Colonic mucosa (tissue), 4 donors: ENCODE measurements around the gene NEB. TPM values are rescaled to one million over a fixed set of nuclear protein-coding genes. Genes with fewer than 3 reads are reported as not detected.
"Not testable (repeated sequence)": the region's sequence is repeated elsewhere in the genome, so short reads cannot be mapped to it uniquely, and the experiment has no call there.

Source experiments
- DNase-seq: peaks from one replicate; pipeline ENCODE4 v3.0.0-alpha.2; 2020
- H3K27ac ChIP-seq: fragments of 200-600 bp; one replicate; pipeline ENCODE4 v1.8.0; 2021
- H3K27me3 ChIP-seq: fragments of 200-600 bp; one replicate; pipeline ENCODE4 v1.8.0; 2021
- H3K36me3 ChIP-seq: fragments of 200-600 bp; one replicate; pipeline ENCODE4 v1.8.0; 2021
- H3K4me1 ChIP-seq: fragments of 200-600 bp; one replicate; pipeline ENCODE4 v1.8.0; 2021; ENCODE audit warnings: mild to moderate bottlenecking
- H3K4me3 ChIP-seq: fragments of 200-600 bp; one replicate; pipeline ENCODE4 v1.8.0; 2021
- H3K9ac ChIP-seq, 2 donors: one replicate each; pipeline ENCODE4 v1.7.0; 2013; ENCODE audit warnings: control low read depth in 2 of 2, low read depth in 2 of 2, low read length in 2 of 2
- H3K9me3 ChIP-seq: fragments of 200-600 bp; one replicate; pipeline ENCODE4 v1.8.0; 2021
- CTCF ChIP-seq: fragments of 200-600 bp; IDR thresholded peaks from one replicate; pipeline ENCODE4 v1.8.0; 2022; ENCODE audit warnings: antibody characterized with exemption, mild to moderate bottlenecking
- intact Hi-C: fragments of 100-400 bp; cut with DNase I; formaldehyde crosslinking; loops from one replicate; pipeline ENCODE4 v1.14.1; 2022
- total RNA-seq, 2 donors: library from RNA; stranded (reverse); fragmentation: NEBNext Ultra II Directional in 1 of 2; extraction: Animal tissue kit (Norgen Biotek cat#: 25700) in 1 of 2; gene quantifications; one replicate each; pipeline ENCODE4 v1.2.1, GENCODE V29; 2021
- donor health status: healthy.
- donor health status: DM: no; HTN: no; CAD: no.
- donor health status: DM: no; HTN: no; CAD: no.

NEB gene
- total RNA-seq, 2 donors from 2014 or later = 0.89 to 1.0 TPM

GRCh38 chr2:151716721-151717120 lies 17.6 kb downstream of the NEB start:
- no peak overlapping the region for H3K9ac ChIP-seq
- H3K4me1 ChIP-seq = no peaks in the 10 kb centered on the region
- no peak overlapping the region for H3K4me3 ChIP-seq
- H3K27me3 ChIP-seq = no peaks in the 10 kb centered on the region
- intact Hi-C loops = no loop called here
- no peaks in the 10 kb centered on the region for H3K9me3 ChIP-seq
- H3K36me3 ChIP-seq = no peaks in the 10 kb centered on the region
- no peak for DNase-seq
- no peak for TF ChIP-seq CTCF
- no peak overlapping the region for H3K27ac ChIP-seq

DNA sequence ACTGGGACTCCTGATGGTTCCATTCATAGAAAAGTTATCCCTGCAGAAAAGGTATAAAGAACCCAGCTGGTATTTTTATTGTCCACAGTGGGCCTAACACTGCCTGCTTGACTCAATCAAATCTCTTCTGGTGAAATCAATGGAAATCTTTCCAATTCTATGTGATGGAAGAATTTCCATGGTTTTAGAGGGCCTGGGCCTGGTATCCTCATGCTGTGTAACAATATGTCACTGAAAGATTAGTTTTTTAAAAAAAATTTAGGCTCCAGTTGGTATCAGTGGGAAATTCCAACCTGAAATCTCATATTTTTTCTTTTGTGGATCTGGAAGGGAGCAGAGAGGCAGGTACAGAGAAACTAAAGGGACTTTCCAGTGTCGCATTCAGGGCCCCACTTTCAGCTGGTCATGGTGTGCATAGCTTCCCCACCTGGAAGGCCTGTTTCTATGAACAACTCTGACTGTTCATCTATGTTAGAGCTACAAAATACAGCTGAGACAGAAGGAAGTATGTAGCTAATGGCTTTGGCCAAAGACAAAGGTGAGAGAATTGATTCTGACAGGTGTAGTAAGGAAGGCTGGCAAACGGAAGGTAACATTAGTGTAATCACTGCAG lies 20.9 kb downstream of the NEB start:
- Histone ChIP-seq H3K27me3 (no peaks in the 10 kb centered on the region), H3K4me1 (no peaks in the 10 kb centered on the region), H3K9ac (no peak overlapping the region), H3K36me3 (no peaks in the 10 kb centered on the region), H3K27ac (no peak overlapping the region), H3K4me3 (no peak overlapping the region), H3K9me3 (no peaks in the 10 kb centered on the region)
- no peak for TF ChIP-seq CTCF
- intact Hi-C loops = no loop called here
- DNase-seq = no peak

DNA sequence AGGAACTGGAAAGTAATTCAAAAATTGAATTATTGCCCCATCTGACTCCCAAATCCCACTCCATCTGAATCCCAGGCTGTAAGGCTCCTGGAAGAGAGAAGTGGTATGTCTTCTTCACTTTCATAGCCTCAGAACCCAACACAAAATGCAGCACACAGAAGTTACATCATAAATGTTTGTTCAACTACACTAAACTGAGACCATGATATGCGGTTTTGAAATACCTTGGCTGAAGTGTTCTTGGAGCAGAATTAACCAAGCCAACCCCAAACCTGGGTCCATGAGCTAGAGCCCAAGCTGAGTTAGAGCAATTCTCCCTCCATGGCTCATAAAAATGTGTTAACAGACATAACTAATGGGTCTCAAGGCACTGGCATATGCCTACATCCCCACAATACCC lies 23.3 kb downstream of the NEB start:
- no peaks in the 10 kb centered on the region for H3K27me3 ChIP-seq
- H3K27ac ChIP-seq = no peak overlapping the region
- no peaks in the 10 kb centered on the region for H3K4me1 ChIP-seq
- intact Hi-C loops = no loop called here
- no peak overlapping the region for H3K4me3 ChIP-seq
- no peak for TF ChIP-seq CTCF
- H3K9ac ChIP-seq = no peak overlapping the region
- H3K9me3 ChIP-seq = no peaks in the 10 kb centered on the region
- no peaks in the 10 kb centered on the region for H3K36me3 ChIP-seq
- DNase-seq = no peak

DNA sequence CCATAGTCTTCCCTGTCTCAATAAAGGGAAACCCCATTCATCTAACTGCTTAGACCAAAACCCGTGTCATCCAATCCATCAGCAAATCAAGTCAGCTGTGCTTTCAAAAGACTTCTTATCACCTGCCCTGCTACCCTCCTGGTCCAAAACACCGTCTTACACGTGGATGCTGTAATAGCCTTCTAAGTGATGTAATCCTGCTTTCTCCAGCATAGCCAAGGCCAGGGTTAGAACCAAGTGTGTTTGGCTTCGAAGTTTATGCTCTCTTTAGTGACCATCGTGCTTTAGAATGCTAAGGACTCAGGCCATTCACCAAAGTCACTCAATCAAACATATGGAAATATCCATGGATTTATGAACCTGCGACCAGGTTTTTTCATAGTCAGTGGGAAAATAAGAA lies 25.5 kb downstream of the NEB start:
- intact Hi-C loops = no loop called here
- H3K4me3 ChIP-seq = no peak overlapping the region
- no peaks in the 10 kb centered on the region for H3K9me3 ChIP-seq
- H3K9ac ChIP-seq = no peak overlapping the region
- H3K27me3 ChIP-seq = no peaks in the 10 kb centered on the region
- no peaks in the 10 kb centered on the region for H3K4me1 ChIP-seq
- TF ChIP-seq CTCF = no peak
- no peaks in the 10 kb centered on the region for H3K36me3 ChIP-seq
- DNase-seq = no peak
- H3K27ac ChIP-seq = no peak overlapping the region

GRCh38 chr2:151707857-151708256 lies 26.4 kb downstream of the NEB start:
- Histone ChIP-seq H3K9ac (no peak overlapping the region), H3K4me1 (no peaks in the 10 kb centered on the region), H3K27ac (no peak overlapping the region), H3K27me3 (no peaks in the 10 kb centered on the region), H3K9me3 (no peaks in the 10 kb centered on the region), H3K36me3 (no peaks in the 10 kb centered on the region), H3K4me3 (no peak overlapping the region)
- TF ChIP-seq CTCF = no peak
- no peak for DNase-seq
- intact Hi-C loops = no loop called here

DNA sequence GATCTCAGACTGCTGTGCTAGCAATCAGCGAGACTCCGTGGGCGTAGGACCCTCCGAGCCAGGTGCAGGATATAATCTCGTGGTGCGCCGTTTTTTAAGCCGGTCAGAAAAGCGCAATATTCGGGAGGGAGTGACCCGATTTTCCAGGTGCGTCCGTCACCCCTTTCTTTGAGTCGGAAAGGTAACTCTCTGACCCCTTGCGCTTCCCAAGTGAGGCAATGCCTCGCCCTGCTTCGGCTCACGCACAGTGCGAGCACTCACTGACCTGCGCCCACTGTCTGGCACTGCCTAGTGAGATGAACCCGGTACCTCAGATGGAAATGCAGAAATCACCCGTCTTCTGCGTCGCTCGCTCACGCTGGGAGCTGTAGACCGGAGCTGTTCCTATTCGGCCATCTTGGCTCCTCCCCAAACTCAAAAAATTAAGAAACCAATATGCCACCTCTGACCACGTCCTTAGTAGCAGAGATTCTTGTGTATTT lies 29.8 kb downstream of the NEB start:
- intact Hi-C loops, H3K36me3 ChIP-seq, DNase-seq, H3K27me3 ChIP-seq, H3K9ac ChIP-seq, H3K4me1 ChIP-seq, H3K27ac ChIP-seq, H3K9me3 ChIP-seq, H3K4me3 ChIP-seq: not testable (repeated sequence)

- DNase-seq, H3K27me3 ChIP-seq, H3K4me1 ChIP-seq, intact Hi-C loops, H3K9me3 ChIP-seq, H3K27ac ChIP-seq, H3K4me3 ChIP-seq, H3K36me3 ChIP-seq, H3K9ac ChIP-seq: not testable (repeated sequence)
Measured at GRCh38 chr2:151698134-151698533, 36.1 kb downstream of the NEB start.
